Measurements from ENCODE around the gene KLK4. TPM values are rescaled to one million over a fixed set of nuclear protein-coding genes. Genes with fewer than 3 reads are reported as not detected.

The KLK4 gene
- total and polyA plus RNA-seq, 9 of the 15 experiments (the other 6 are each of a cell fraction or from before 2014, with no cell fraction given): not detected

GRCh38 chr19:50896591-50897190 lies 14.5 kb downstream of the KLK4 start (continued):
- TF ChIP-seq FOXM1 (IDR thresholded peaks at IDR 0.05; ENCODE audit: low read depth): no peak
- no peak for TF ChIP-seq FOXM1 (CRISPR knock-in tag; IDR thresholded peaks at IDR 0.05; ENCODE audit: low read depth)
- no peak for TF ChIP-seq GTF3C2 (IDR thresholded peaks at IDR 0.05; ENCODE audit: borderline replicate concordance, extremely low read depth, insufficient read length)
- TF ChIP-seq TAF9B (IDR thresholded peaks at IDR 0.05; ENCODE audit: partially characterized antibody): peak; percentile 32
- TF ChIP-seq RAD21 (CRISPR knock-in tag; conservative IDR thresholded peaks at IDR 0.05 in 1 of 2, IDR thresholded peaks at IDR 0.05 in 1 of 2): no peak
- no peak for TF ChIP-seq ATF6 (CRISPR knock-in tag; IDR thresholded peaks at IDR 0.05)
- no peak for TF ChIP-seq IRF2 (CRISPR knock-in tag; IDR thresholded peaks at IDR 0.05)
- TF ChIP-seq BRD9 (IDR thresholded peaks at IDR 0.05; ENCODE audit: low read depth, partially characterized antibody): no peak
- TF ChIP-seq NBN (IDR thresholded peaks at IDR 0.05; ENCODE audit: low read depth): no peak
- no peak for TF ChIP-seq HMBOX1 (IDR thresholded peaks at IDR 0.05)
- no peak for TF ChIP-seq BRD4 (IDR thresholded peaks at IDR 0.05)
- no peak for TF ChIP-seq SRSF9 (IDR thresholded peaks at IDR 0.05; ENCODE audit: borderline replicate concordance, low read depth, low read length)
- TF ChIP-seq ZBTB11 (CRISPR knock-in tag; IDR thresholded peaks at IDR 0.05): no peak
- TF ChIP-seq ATF4 (CRISPR knock-in tag; IDR thresholded peaks at IDR 0.05): no peak
- no peak for TF ChIP-seq TAF7 (tag; IDR thresholded peaks at IDR 0.05)

Data from K562 (cell line).